Left renal cortex interstitium (tissue), 4 donors: Measurements from ENCODE around the gene SNX9. TPM values are rescaled to one million over a fixed set of nuclear protein-coding genes. Genes with fewer than 3 reads are reported as not detected.
"Not testable (repeated sequence)": the region's sequence is repeated elsewhere in the genome, so short reads cannot be mapped to it uniquely, and the experiment has no call there.

Source experiments
- DNase-seq, 4 donors: peaks; one replicate each; pipeline ENCODE4 v3.0.0-alpha.2; 2013; ENCODE audit warnings: low read depth in 4 of 4, low spot score in 2 of 4, missing footprints in 1 of 4
- polyA plus RNA-seq, 4 donors: library from polyadenylated mRNA; unstranded; fragments of 120-200 nt; gene quantifications; one replicate each; pipeline ENCODE4 v1.2.1, GENCODE V29; 2013; ENCODE audit not compliant: insufficient read length in 4 of 4

The SNX9 gene
- polyA plus RNA-seq, 4 donors = 40.3 to 45.3 (median 42.4) TPM

- no peak for DNase-seq
These were observed 144.0 kb downstream of the SNX9 start for GRCh38 chr6:157967020-157967419.

- DNase-seq = no peak
These were observed 144.4 kb downstream of the SNX9 start for GRCh38 chr6:157967486-157967885.

GRCh38 chr6:157972177-157972576 is 149.1 kb downstream of the SNX9 start:
- not testable (repeated sequence) for DNase-seq

- no peak for DNase-seq
These were observed 151.4 kb downstream of the SNX9 start for GRCh38 chr6:157974341-157974894.

- no peak for DNase-seq
These were observed 151.9 kb downstream of the SNX9 start for GRCh38 chr6:157974967-157975366.

- no peak for DNase-seq
These were observed 152.4 kb downstream of the SNX9 start for GRCh38 chr6:157975456-157975855.

GRCh38 chr6:157976345-157977175 is 153.5 kb downstream of the SNX9 start:
- no peak for DNase-seq

GRCh38 chr6:157977176-157977804 is 154.2 kb downstream of the SNX9 start:
- no peak for DNase-seq

- DNase-seq = no peak
These were observed 155.2 kb downstream of the SNX9 start for GRCh38 chr6:157978021-157978783.

- no peak for DNase-seq
These were observed 157.5 kb downstream of the SNX9 start for GRCh38 chr6:157980288-157981131.

- no peak for DNase-seq
These were observed 158.0 kb downstream of the SNX9 start for GRCh38 chr6:157981132-157981394.

- no peak for DNase-seq
These were observed 158.5 kb downstream of the SNX9 start, which contains the start of gene SYNJ2 for GRCh38 chr6:157981395-157982101. Gene SYNJ2 (plus strand): TSS chr6:157981863. CDS start chr6:157981962, 99 bp downstream.

- DNase-seq = no peak
These were observed 159.1 kb downstream of the SNX9 start for GRCh38 chr6:157982102-157982562.

GRCh38 chr6:157982563-157983405 is 159.7 kb downstream of the SNX9 start:
- no peak for DNase-seq

- no peak for DNase-seq
These were observed 160.5 kb downstream of the SNX9 start for GRCh38 chr6:157983406-157984119.

- no peak for DNase-seq
These were observed 161.1 kb downstream of the SNX9 start for GRCh38 chr6:157984128-157984527.

GRCh38 chr6:157984686-157985225 is 161.7 kb downstream of the SNX9 start:
- DNase-seq = no peak
